HepG2 (cell line): ENCODE data around the gene KIF6. TPM values are rescaled to one million over a fixed set of nuclear protein-coding genes. Genes with fewer than 3 reads are reported as not detected.

Experiments used
- ATAC-seq: fragments of 200-7000 bp; cut with Tn5 transposase; 3 replicates; pipeline ENCODE4 v1.9.1; 2020; ENCODE audit warnings: mild to moderate bottlenecking, moderate library complexity
- BruUV-seq: library from RNA; stranded (reverse); fragments of 400-500 nt; replicated peaks from 2 replicates; lab custom pipeline; 2021; lab: Mats Ljungman, UMichigan
- CTCF ChIA-PET: fragments of 300-600 bp; formaldehyde crosslinking; extraction: SDS; loops from one replicate; lab custom pipeline; 2021; ENCODE audit warnings: low total read pairs, inconsistent platforms, low intra/inter-chr PET ratio; lab: Yijun Ruan, JAX
- POLR2A ChIA-PET: fragments of 350-600 bp; sonication (Branson Sonifier 250); formaldehyde crosslinking; loops from one replicate; lab custom pipeline; 2020; ENCODE audit warnings: antibody characterized with exemption, inconsistent platforms; lab: Yijun Ruan, JAX
- DNase-seq: peaks from one replicate; pipeline ENCODE4 v3.0.0-alpha.2; 2015; ENCODE audit warnings: low spot score
- FAIRE-seq: peaks from 3 replicates; lab custom pipeline; 2011; peaks lifted over from hg19 to GRCh38; lab: Jason Lieb, UNC
- H2AFZ ChIP-seq: one replicate; pipeline ENCODE4 v1.6.1; 2011; ENCODE audit warnings: low read length, inconsistent platforms
- H3K27ac ChIP-seq: fragments of 300-600 bp; 3 replicates; pipeline ENCODE4 v1.8.0; 2011; ENCODE audit warnings: mixed run types, mild to moderate bottlenecking, mixed read lengths, low read length, inconsistent platforms; ENCODE audit not compliant: insufficient read depth; ENCODE audit errors: extremely low read length
- H3K27me3 ChIP-seq, 2 experiments: fragments of 200-600 bp in 1 of 2; 2 replicates in 1 of 2; 3 replicates in 1 of 2; pipeline versions ENCODE4 v1.6.0 to v1.8.0; 2011; ENCODE audit warnings: low read length in 2 of 2, mild to moderate bottlenecking in 2 of 2, moderate library complexity in 2 of 2, inconsistent platforms in 1 of 2; ENCODE audit not compliant: insufficient read depth in 2 of 2, control insufficient read depth in 1 of 2
- H3K36me3 ChIP-seq, 2 experiments: fragments of 200-600 bp in 1 of 2; replicated peaks in 1 of 2; 2 replicates in 1 of 2; 3 replicates in 1 of 2; pipeline versions ENCODE4 v1.5.1 to v1.8.0; 2011; ENCODE audit warnings: low read length in 2 of 2, inconsistent platforms in 1 of 2; ENCODE audit not compliant: insufficient read depth in 2 of 2, control insufficient read depth in 1 of 2
- H3K4me1 ChIP-seq: 2 replicates; pipeline ENCODE4 v1.5.1; 2012; ENCODE audit warnings: low read length, inconsistent platforms; ENCODE audit not compliant: insufficient read depth
- H3K4me2 ChIP-seq: 2 replicates; pipeline ENCODE4 v1.6.0; 2011; ENCODE audit warnings: low read depth, low read length, inconsistent platforms
- H3K4me3 ChIP-seq, 3 experiments: fragments of 200-600 bp in 1 of 3; sonication (generic), shearing (Covaris generic) in 1 of 3; replicated peaks in 1 of 3; 2 replicates each; pipeline ENCODE4 v1.5.1; 2011 to 2016; ENCODE audit warnings: low read length in 3 of 3, inconsistent platforms in 2 of 3, low read depth in 2 of 3, mild to moderate bottlenecking in 2 of 3, control low read depth in 1 of 3, mixed read lengths in 1 of 3; ENCODE audit not compliant: insufficient read depth in 1 of 3
- H3K79me2 ChIP-seq: one replicate; pipeline ENCODE4 v1.6.1; 2011; ENCODE audit warnings: low read length, inconsistent platforms; ENCODE audit not compliant: insufficient read depth
- H3K9ac ChIP-seq: 2 replicates; pipeline ENCODE4 v1.6.0; 2011; ENCODE audit warnings: mild to moderate bottlenecking, low read depth, low read length, inconsistent platforms; ENCODE audit not compliant: insufficient read depth
- H3K9me3 ChIP-seq: 2 replicates; pipeline ENCODE4 v1.5.1; 2012; ENCODE audit warnings: mild to moderate bottlenecking, low read length
- H4K20me1 ChIP-seq: 2 replicates; pipeline ENCODE4 v1.6.0; 2011; ENCODE audit warnings: inconsistent platforms, mild to moderate bottlenecking, low read length, moderate library complexity; ENCODE audit not compliant: insufficient read depth
- KAT8 ChIP-seq: IDR thresholded peaks from 2 replicates; pipeline ENCODE4 v1.6.1; 2016; ENCODE audit warnings: missing genetic modification reagents, missing compliant biosample characterization
- MEIS1 ChIP-seq: sonication (generic); formaldehyde crosslinking; IDR thresholded peaks from 2 replicates; pipeline ENCODE4 v1.9.0; 2021; ENCODE audit warnings: mild to moderate bottlenecking, missing genetic modification reagents, moderate library complexity, borderline replicate concordance
- NFKB2 ChIP-seq: sonication (generic); formaldehyde crosslinking; IDR thresholded peaks from 2 replicates; pipeline ENCODE4 v1.4.0; 2020; ENCODE audit warnings: missing genetic modification reagents, borderline replicate concordance
- SMAD1 ChIP-seq: sonication (generic); formaldehyde crosslinking; IDR thresholded peaks from 2 replicates; pipeline ENCODE4 v1.4.0; 2020; ENCODE audit warnings: missing genetic modification reagents, low read depth, mild to moderate bottlenecking, borderline replicate concordance
- SMC3 ChIP-seq: IDR thresholded peaks from 2 replicates; pipeline ENCODE4 v1.6.1; 2011; ENCODE audit warnings: low read length, improper control_type of control experiment
- SP4 ChIP-seq: sonication (generic); formaldehyde crosslinking; IDR thresholded peaks from 2 replicates; pipeline ENCODE4 v1.8.1; 2023; ENCODE audit warnings: mild to moderate bottlenecking, missing genetic modification reagents
- ZNF451 ChIP-seq: sonication (generic); formaldehyde crosslinking; IDR thresholded peaks from 2 replicates; pipeline ENCODE4 v1.5.0; 2020; ENCODE audit warnings: mild to moderate bottlenecking, missing genetic modification reagents
- WGBS: methylation state at CpG from one replicate; pipeline ENCODE4 v1.1.6; 2017; ENCODE audit warnings: low lambda C conversion rate; 5-methylcytosine and 5-hydroxymethylcytosine counted together
- in situ Hi-C: cut with HindIII; loops from 2 replicates; pipeline ENCODE4 v1.10.0; 2017; ENCODE audit warnings: low pct_unique_long_range_greater_than_20kb; ENCODE audit not compliant: extremely low pct_ligation_motif_present
- intact Hi-C: fragments of 100-400 bp; cut with micrococcal nuclease; formaldehyde crosslinking; loops from one replicate; pipeline ENCODE4 v1.10.0; 2022; ENCODE audit not compliant: unreplicated experiment
- polyA plus RNA-seq, 8 experiments: library from polyadenylated mRNA; depleted of rRNA in 3 of 8; stranded (reverse) in 7 of 8; unstranded in 1 of 8; fragments of >200 nt; fragmentation: Illumina TruSeq in 4 of 8; extraction: Trizol in 4 of 8; gene quantifications; 2 replicates each; pipeline versions ENCODE4 v1.2.1 to v1.2.3, GENCODE V29; 2011 to 2016; ENCODE audit warnings: low read depth in 4 of 8, missing spikeins in 1 of 8, mixed read lengths in 1 of 8; ENCODE audit not compliant: insufficient read depth in 1 of 8
- total RNA-seq, 5 experiments: library from RNA; depleted of rRNA; stranded (reverse); fragments of >200 nt; fragmentation: Illumina TruSeq; extraction: Trizol; gene quantifications; 2 replicates each; pipeline ENCODE4 v1.2.3, GENCODE V29; 2016; ENCODE audit warnings: low read depth in 1 of 5
- TF ChIP-seq, protein P1 (sequence below): sonication (generic); formaldehyde crosslinking; IDR thresholded peaks from 2 replicates; pipeline ENCODE4 v1.5.1; 2020; ENCODE audit warnings: missing genetic modification reagents, mild to moderate bottlenecking, borderline replicate concordance
- TF ChIP-seq, protein P2 (sequence below): sonication (generic); formaldehyde crosslinking; IDR thresholded peaks from 2 replicates; pipeline ENCODE4 v1.4.0; 2020; ENCODE audit warnings: missing genetic modification reagents
- TF ChIP-seq, protein P3 (sequence below): sonication (generic); formaldehyde crosslinking; IDR thresholded peaks from 2 replicates; pipeline ENCODE4 v1.8.0; 2023; ENCODE audit warnings: mild to moderate bottlenecking, missing genetic modification reagents
- TF ChIP-seq, protein P4 (sequence below): sonication (generic); formaldehyde crosslinking; IDR thresholded peaks from 2 replicates; pipeline ENCODE4 v1.4.0; 2020; ENCODE audit warnings: mild to moderate bottlenecking, missing genetic modification reagents

The KIF6 gene
- total and polyA plus RNA-seq, 2 of the 13 experiments (the other 11 are each of a cell fraction or from before 2014, with no cell fraction given) = 0.04 to 0.27 TPM

DNA sequence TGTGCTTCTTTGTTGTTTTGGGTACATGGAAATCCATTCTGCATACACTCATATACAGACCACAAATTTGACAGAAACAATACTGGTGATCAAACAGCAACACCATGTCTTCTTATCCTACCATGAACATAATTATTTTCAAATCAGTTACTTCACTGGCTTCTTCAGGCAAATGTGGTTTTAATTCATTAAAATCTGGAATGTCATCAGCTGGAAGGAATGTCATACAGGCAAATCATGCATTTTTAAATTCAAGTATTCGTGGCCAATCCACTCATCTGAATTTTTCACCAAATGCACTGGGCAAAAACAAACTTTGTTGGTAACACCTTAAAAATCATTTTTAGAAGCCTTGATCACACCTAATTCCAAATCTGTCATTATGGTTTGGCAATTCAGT, 59.3 kb downstream of the KIF6 start:
- H3K27ac ChIP-seq = no peak overlapping the region
- no peak overlapping the region for H3K9ac ChIP-seq
- no peaks in the 10 kb centered on the region for H3K36me3 ChIP-seq
- DNase-seq (no peak), FAIRE-seq (no peak), ATAC-seq (no peak)
- TF ChIP-seq KAT8 (CRISPR knock-in tag) (no peak), ZNF451 (no peak), MEIS1 (CRISPR knock-in tag) (no peak), NFKB2 (CRISPR knock-in tag) (no peak), SP4 (CRISPR knock-in tag) (no peak), SMAD1 (no peak), SMC3 (no peak)
- TF ChIP-seq, protein P1, sequence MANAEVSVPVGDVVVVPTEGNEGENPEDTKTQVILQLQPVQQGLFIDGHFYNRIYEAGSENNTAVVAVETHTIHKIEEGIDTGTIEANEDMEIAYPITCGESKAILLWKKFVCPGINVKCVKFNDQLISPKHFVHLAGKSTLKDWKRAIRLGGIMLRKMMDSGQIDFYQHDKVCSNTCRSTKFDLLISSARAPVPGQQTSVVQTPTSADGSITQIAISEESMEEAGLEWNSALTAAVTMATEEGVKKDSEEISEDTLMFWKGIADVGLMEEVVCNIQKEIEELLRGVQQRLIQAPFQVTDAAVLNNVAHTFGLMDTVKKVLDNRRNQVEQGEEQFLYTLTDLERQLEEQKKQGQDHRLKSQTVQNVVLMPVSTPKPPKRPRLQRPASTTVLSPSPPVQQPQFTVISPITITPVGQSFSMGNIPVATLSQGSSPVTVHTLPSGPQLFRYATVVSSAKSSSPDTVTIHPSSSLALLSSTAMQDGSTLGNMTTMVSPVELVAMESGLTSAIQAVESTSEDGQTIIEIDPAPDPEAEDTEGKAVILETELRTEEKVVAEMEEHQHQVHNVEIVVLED (CRISPR knock-in tag) = no peak
- TF ChIP-seq, protein P2, sequence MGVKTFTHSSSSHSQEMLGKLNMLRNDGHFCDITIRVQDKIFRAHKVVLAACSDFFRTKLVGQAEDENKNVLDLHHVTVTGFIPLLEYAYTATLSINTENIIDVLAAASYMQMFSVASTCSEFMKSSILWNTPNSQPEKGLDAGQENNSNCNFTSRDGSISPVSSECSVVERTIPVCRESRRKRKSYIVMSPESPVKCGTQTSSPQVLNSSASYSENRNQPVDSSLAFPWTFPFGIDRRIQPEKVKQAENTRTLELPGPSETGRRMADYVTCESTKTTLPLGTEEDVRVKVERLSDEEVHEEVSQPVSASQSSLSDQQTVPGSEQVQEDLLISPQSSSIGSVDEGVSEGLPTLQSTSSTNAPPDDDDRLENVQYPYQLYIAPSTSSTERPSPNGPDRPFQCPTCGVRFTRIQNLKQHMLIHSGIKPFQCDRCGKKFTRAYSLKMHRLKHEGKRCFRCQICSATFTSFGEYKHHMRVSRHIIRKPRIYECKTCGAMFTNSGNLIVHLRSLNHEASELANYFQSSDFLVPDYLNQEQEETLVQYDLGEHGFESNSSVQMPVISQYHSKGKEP = no peak
- TF ChIP-seq, protein P3, sequence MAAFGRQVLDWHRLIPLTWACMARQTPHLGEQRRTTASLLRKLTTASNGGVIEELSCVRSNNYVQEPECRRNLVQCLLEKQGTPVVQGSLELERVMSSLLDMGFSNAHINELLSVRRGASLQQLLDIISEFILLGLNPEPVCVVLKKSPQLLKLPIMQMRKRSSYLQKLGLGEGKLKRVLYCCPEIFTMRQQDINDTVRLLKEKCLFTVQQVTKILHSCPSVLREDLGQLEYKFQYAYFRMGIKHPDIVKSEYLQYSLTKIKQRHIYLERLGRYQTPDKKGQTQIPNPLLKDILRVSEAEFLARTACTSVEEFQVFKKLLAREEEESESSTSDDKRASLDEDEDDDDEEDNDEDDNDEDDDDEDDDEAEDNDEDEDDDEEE (CRISPR knock-in tag) = no peak
- TF ChIP-seq, protein P4, sequence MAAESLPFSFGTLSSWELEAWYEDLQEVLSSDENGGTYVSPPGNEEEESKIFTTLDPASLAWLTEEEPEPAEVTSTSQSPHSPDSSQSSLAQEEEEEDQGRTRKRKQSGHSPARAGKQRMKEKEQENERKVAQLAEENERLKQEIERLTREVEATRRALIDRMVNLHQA (CRISPR knock-in tag) = no peak
- no peak overlapping the region for H3K4me3 ChIP-seq
- H2AFZ ChIP-seq = no peak overlapping the region
- ChIA-PET POLR2A (no interaction called here), CTCF (no interaction called here)
- no TSS peak for BruUV-seq
- H4K20me1 ChIP-seq = no peaks in the 10 kb centered on the region
- H3K4me1 ChIP-seq = peaks cover 20% of the 10 kb centered on the region
- no peak overlapping the region for H3K4me2 ChIP-seq
- no peaks in the 10 kb centered on the region for H3K27me3 ChIP-seq
- intact Hi-C loops (no loop called here), in situ Hi-C loops (no loop called here)
- no peaks in the 10 kb centered on the region for H3K79me2 ChIP-seq
- H3K9me3 ChIP-seq = no peaks in the 10 kb centered on the region
- 0% methylated on average over 1 of the region's 1 CpG for WGBS
